Femur (tissue), 1 donor: Measurements from ENCODE around the gene PRKCD.
A peak's percentile ranks its signal among the peaks of the same experiment; 100 is the strongest.

Experiments used
- DNase-seq: peaks from one replicate; pipeline ENCODE4 v3.0.0-alpha.2; 2017

Gene PRKCD

DNA sequence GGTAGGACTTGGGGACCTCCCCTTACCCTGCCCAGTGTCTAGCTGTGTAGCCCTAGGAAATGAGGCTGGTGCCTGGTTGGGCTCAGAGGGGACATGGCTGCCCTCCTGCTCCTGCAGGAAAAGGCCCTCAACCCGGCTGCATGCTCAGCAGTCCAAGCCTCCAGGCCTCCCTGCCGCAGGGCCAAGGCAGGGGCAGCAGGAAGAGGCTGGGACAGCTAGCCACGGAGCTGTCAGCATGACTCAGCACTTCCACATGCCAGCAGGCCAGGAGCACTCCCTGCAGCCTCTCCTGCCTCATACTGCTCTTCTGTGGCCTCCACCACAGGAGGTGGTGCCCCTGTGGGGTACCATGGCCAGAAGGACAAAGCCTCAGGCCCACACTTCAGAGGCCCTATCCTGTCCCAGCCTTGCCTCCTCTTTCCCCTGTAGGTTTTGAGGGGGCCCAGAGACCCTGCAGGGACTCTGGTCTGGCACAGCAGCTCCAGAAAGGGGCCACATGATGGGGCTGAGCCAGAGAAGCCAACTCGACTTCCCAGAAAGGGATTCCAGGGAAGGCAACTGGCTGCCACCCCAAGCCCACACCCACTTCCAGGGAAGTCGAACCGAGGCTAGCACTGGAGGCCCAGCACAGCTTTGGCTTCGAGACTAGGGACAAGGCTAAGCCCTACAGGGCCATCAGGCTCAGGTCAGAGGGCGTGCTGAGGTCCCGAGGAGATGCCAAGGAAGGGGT is 75.3 kb downstream of the PRKCD start:
- DNase-seq, result peak; percentile 54

DNA sequence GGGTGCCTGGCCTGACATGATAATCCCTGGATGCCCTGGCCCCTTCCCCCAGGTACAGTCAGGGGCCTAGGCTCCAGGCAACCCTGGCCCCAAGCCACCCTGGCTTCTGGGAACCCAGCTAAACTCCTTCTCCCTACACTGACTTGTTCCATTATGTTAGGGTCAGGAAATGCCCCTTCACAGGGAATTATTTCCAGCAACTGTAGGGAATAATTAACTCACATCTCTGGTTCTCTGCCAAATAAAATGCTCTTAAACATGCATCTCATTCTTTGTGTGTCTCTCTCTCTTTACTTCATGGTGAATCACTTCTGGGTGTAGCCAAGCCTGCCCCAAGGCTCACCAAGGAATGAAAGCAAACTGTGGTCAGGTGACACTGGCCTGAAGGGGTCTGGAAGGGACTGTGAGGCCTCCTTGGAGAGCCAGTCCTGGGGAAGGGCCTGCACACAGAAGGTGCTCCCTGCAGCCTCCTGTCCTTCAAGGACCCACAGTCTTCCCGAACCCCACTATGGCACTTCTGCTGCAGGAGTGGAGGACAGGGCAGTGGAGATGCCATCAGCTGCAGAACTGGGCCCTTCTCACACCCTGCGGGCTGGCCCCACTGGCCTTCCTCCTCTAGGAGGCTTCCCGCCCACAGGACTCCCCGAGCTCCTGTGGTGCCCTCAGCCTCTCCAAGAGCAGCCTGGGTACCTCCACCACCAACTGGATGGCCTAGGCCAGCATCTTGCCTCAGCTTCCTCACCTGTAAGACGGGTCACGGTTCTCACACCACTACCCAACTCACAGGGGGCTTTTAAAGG is 77.2 kb downstream of the PRKCD start:
- DNase-seq, result no peak

DNA sequence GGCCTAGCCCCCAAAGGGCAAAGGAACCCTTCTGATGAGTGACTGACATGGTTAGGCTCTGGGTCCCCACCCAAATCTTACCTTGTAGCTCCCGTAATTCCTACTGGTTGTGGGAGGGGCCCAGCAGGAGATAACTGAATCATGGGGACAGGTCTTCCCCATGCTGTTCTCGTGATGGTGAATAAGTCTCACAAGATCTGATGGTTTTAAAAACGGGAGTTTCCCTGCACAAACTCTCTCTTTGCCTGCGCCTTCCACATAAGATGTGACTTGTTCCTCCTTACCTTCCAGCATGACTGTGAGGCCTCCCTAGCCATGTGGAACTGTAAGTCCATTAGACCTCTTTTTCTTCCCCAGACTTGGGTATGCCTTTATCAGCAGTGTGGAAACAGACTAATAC is 77.9 kb downstream of the PRKCD start:
- no peak for DNase-seq

DNA sequence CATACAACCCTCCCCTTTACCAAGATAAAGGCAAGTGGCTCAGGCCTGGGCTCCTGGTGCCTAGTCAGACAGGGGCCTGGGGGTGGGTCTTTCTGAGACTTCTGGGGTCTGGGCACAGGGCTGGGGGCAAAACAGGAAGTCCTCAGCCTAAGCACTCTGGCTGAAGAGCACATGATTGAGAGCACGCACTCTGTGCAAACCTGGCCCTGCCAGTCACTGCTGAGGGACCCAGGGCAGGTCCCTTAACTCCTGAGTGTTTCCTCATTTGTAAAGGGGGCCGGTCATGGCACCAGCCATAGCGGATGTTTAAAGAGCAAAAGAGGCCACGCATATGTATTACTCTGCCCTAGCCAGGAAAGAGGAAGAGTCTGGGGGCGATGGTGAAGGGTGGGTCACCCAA is 78.8 kb downstream of the PRKCD start:
- DNase-seq, result no peak

GRCh38 chr3:53240989-53241972 is 80.3 kb downstream of the PRKCD start:
- peak; percentile 50 for DNase-seq

DNA sequence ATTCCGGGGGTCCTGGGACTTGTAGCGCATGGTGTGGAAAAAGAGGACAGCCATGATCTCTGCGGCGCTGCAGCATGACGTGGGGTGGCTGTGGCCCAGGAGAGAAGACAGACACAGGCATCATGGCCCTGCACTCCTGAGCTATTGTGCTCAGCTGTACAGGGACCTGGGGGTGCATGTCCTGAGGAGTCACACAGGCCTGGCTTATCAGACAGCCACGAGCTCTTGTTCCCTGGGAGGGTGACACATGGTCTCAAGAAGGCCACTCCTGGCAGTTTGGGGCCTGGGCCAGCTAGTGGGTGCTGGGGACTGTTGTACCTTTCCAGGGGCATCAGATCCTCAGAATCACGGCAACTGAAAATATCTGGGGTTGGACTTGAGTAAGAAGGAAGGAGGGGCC is 81.1 kb downstream of the PRKCD start:
- no peak for DNase-seq
